Measurements from ENCODE around the gene RAVER1. TPM values are rescaled to one million over a fixed set of nuclear protein-coding genes. Genes with fewer than 3 reads are reported as not detected.

The RAVER1 gene
- total and polyA plus RNA-seq, 9 of the 15 experiments (the other 6 are each of a cell fraction or from before 2014, with no cell fraction given) = 0.06 to 113 (median 7.0) TPM

GRCh38 chr19:10332965-10333757 is at the start of gene RAVER1 (continued):
- TF ChIP-seq, protein P1, sequence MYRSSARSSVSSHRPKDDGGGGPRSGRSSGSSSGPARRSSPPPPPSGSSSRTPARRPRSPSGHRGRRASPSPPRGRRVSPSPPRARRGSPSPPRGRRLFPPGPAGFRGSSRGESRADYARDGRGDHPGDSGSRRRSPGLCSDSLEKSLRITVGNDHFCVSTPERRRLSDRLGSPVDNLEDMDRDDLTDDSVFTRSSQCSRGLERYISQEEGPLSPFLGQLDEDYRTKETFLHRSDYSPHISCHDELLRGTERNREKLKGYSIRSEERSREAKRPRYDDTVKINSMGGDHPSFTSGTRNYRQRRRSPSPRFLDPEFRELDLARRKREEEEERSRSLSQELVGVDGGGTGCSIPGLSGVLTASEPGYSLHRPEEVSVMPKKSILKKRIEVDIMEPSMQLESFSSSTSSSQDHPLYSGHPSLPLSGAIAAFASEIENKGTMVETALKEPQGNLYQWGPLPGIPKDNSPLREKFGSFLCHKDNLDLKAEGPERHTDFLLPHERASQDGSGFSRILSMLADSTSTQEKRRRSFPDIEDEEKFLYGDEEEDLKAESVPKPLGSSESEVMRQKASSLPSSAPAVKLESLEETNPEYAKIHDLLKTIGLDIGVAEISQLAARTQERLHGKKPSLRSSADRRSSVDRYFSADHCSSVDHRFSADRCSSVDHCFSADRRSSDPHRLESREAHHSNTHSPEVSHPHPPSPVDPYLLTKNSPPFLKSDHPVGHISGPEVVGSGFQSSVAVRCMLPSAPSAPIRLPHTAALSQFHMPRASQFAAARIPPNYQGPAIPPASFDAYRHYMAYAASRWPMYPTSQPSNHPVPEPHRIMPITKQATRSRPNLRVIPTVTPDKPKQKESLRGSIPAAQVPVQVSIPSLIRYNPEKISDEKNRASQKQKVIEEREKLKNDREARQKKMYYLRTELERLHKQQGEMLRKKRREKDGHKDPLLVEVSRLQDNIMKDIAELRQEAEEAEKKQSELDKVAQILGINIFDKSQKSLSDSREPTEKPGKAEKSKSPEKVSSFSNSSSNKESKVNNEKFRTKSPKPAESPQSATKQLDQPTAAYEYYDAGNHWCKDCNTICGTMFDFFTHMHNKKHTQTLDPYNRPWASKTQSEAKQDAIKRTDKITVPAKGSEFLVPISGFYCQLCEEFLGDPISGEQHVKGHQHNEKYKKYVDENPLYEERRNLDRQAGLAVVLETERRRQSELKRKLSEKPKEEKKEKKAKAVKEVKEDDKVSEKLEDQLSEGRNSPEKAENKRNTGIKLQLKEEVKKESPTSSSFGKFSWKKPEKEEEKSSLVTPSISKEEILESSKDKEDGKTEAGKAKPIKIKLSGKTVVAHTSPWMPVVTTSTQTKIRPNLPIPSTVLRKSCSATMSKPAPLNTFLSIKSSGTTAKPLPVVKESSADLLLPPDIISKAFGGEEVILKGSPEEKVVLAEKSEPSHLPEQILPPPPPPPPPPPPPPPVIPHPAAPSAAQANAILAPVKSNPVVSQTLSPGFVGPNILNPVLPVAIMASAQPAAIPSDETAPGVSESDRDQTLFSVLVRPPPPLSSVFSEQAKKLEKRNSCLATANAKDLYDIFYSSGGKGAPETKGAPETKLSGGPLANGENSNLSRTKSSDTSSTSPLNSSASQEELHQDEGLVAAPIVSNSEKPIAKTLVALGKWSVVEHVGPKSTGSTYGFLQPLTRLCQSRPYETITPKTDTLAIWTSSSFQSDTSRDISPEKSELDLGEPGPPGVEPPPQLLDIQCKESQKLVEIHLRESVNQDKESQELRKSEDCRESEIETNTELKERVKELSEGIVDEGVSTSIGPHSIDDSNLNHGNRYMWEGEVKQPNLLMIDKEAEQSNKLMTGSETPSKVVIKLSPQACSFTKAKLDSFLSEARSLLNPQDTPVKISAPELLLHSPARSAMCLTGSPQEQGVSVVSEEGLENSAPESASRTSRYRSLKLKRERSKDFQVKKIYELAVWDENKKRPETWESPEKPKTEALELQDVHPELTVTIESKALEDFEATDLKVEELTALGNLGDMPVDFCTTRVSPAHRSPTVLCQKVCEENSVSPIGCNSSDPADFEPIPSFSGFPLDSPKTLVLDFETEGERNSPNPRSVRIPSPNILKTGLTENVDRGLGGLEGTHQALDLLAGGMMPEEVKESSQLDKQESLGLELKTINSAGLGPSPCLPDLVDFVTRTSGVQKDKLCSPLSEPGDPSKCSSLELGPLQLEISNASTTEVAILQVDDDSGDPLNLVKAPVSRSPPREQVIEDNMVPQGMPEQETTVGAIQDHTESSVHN (IDR thresholded peaks at IDR 0.05; ENCODE audit: borderline replicate concordance in 1 of 2, low read depth in 1 of 2) = no peak
- TF ChIP-seq ZFP36 (IDR thresholded peaks at IDR 0.05; ENCODE audit: low read depth, low read length, partially characterized antibody) = no peak
- TF ChIP-seq MAFF (IDR thresholded peaks at IDR 0.05; ENCODE audit: low read length) = no peak; the same call in 1 of the 2 replicates
- TF ChIP-seq E2F1 (CRISPR knock-in tag; IDR thresholded peaks at IDR 0.05) = peak; percentile 78
- TF ChIP-seq, protein P2, sequence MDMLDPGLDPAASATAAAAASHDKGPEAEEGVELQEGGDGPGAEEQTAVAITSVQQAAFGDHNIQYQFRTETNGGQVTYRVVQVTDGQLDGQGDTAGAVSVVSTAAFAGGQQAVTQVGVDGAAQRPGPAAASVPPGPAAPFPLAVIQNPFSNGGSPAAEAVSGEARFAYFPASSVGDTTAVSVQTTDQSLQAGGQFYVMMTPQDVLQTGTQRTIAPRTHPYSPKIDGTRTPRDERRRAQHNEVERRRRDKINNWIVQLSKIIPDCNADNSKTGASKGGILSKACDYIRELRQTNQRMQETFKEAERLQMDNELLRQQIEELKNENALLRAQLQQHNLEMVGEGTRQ (CRISPR knock-in tag; IDR thresholded peaks at IDR 0.05) = no peak
- no peak for TF ChIP-seq ZNF512 (tag; IDR thresholded peaks at IDR 0.05)
- no peak for TF ChIP-seq RNF219 (CRISPR knock-in tag; IDR thresholded peaks at IDR 0.05)
- TF ChIP-seq, protein P3, sequence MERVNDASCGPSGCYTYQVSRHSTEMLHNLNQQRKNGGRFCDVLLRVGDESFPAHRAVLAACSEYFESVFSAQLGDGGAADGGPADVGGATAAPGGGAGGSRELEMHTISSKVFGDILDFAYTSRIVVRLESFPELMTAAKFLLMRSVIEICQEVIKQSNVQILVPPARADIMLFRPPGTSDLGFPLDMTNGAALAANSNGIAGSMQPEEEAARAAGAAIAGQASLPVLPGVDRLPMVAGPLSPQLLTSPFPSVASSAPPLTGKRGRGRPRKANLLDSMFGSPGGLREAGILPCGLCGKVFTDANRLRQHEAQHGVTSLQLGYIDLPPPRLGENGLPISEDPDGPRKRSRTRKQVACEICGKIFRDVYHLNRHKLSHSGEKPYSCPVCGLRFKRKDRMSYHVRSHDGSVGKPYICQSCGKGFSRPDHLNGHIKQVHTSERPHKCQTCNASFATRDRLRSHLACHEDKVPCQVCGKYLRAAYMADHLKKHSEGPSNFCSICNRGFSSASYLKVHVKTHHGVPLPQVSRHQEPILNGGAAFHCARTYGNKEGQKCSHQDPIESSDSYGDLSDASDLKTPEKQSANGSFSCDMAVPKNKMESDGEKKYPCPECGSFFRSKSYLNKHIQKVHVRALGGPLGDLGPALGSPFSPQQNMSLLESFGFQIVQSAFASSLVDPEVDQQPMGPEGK (CRISPR knock-in tag; IDR thresholded peaks at IDR 0.05; ENCODE audit: borderline replicate concordance) = peak; percentile 40; the same call in 1 of the 2 replicates

Measured in K562 (cell line).